Stimulated activated CD4-positive, alpha-beta T cell treated with anti-CD3 and anti-CD28 coated beads, Interleukin-4, amount 100 ng/mL, for 48 hours (primary cell): Measurements from ENCODE around the gene LRRC8C.
"Not testable (repeated sequence)": the region's sequence is repeated elsewhere in the genome, so short reads cannot be mapped to it uniquely, and the experiment has no call there.

ENCODE experiments used
- DNase-seq, 2 donors: peaks; one replicate each; pipeline ENCODE4 v3.0.0-alpha.2; 2020; ENCODE audit warnings: low read depth in 2 of 2

The LRRC8C gene

DNA sequence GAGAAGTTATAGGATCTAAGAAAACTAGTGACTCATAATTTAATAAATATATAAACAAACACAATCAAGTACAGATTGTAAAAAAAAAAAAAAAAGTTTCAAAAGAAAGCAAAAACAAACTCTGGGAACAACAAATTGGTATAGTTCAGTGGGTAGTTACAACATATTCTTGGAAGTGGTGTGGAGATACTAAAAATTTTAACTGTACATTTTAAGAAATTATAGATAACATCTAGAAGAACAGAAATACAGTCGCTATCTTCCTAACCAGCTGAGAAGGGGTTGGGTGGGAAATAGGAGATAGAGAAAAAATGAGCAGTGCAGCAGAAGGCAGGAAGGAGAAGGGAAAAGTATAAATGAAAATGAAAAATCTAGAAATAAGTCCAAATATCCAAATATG lies 70.5 kb downstream of the LRRC8C start:
- DNase-seq: no peak

DNA sequence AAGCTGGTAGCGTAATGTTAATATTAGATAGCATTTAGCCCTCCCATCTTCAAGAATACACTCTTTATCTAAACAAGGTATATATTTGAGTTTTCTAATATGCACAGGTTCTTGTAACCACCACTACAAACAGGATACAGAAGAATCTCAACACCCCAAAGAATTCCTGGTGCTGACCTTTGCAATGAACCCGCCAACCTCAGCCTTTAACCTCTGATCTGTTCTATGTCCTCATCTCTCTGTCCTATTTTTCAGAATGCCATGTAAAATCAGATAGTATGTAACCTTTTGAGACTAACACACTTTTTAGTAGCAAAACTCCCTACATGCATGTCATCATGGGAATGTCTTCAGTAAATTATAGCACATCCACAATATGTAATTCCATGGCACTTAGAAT lies 71.1 kb downstream of the LRRC8C start:
- DNase-seq: no peak

DNA sequence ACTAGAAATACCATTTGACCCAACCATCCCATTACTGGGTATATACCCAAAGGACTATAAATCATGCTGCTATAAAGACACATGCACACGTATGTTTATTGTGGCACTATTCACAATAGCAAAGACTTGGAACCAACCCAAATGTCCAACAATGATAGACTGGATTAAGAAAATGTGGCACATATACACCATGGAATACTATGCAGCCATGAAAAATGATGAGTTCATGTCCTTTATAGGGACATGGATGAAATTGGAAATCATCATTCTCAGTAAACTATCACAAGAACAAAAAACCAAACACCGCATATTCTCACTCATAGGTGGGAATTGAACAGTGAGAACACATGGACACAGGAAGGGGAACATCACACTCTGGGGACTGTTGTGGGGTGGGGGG lies 72.0 kb downstream of the LRRC8C start:
- not testable (repeated sequence) for DNase-seq

DNA sequence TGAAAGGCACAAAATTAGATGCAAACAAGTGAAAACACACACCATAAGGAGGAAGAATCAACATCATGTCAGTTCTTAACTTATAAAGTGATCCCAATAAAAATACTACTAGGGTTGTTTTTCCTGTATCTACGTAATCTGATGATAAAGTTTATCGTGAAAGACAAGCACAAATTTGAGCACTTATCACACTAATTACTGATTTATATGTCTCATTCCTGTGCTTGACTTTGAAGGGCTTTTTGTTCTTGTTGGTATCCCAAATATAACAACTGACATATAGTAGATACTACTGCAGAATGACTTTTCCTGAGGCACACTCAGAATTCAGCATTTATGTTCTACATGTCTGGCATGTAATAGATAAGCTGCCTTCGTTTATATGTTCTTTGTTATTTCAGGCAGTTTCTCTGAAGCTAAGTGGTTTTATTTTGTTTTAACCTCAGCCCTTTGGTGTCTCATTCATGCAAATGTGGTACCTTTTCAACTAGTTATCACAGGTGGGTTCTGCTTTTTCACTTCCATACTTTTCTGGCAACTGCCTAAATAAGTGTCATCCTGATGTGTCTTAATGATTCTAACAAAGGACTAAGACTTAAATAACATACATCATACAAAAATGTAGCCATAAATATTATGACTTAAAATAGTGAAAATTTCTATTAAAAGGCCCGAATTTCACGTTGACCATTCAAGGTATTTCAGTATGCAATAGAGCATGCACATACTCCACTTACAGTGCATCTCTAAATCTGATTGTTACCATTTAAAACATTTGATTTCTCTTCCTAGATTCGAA lies 73.2 kb downstream of the LRRC8C start:
- no peak for DNase-seq

DNA sequence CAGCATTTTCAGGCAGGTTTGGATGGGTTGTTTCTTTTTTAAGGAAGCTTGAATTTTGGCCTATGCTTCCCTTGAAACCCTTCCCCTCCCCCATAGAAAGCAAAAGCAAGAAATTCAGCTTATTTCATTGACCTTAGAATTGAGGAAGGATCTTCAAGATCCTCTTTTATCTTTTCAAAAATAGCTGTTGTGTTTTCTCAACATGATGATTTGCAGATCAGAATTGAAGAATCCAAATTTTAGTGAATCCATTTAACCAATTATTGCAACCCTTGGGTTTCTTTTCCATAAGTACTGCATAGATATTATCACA lies 73.7 kb downstream of the LRRC8C start:
- DNase-seq: no peak

DNA sequence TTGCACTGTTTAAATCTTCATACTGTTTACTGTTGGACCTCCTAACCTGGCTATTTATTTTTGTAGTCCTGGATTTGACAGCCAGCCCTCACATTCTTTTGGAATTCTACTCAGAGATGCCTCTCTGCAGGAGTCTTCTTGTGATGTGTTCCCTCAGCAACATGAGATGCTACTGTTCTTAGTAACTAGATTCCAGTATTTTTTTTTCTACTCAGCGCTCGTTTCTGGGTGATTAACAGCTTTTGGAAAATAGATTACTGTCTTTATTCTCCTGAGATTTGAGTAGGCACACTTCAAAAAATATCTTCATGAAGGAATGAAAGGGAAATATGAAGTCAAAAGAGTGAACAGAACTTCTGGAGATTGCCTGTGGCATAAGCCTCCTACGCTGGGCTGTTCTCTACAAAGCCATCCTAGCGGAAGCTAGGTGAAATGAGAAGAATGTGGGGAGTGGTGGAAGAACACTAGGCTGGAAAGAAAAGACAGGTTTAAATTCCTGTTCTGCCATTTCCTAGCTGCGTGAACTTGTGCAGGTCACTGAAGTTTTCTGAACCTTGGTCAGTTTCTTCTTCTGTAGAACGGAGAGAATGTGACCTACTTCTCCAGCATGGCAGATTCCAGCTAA lies 75.9 kb downstream of the LRRC8C start:
- DNase-seq: no peak

DNA sequence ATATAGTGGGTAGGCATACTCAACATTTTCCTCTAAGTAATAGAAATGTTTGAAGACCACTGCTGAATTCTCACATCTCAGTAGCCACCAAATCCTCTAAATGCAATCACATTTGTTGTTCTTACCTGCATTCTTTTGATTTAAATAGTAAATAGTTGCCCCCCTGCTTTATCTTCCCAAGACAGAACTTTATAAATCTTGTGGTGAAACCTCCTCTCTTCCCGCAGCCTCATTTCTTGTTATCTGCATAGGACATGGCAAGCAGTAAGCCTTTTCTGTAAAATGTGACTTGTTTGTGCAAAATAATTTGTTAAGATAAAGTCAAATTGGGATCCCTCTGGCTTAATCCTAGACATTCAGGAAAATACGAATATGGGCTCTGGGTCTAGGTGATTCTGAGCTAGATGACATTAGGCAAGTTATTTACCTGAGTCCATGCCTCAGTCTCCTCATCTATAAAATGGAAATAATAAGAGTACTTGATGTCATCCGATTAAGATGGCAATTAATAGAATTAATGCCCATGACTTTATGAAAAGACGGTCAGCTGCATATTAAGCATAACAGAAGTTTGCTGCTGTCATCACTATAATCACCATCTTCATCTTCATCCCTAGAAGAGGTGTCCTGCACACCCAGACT lies 77.7 kb downstream of the LRRC8C start:
- no peak for DNase-seq

DNA sequence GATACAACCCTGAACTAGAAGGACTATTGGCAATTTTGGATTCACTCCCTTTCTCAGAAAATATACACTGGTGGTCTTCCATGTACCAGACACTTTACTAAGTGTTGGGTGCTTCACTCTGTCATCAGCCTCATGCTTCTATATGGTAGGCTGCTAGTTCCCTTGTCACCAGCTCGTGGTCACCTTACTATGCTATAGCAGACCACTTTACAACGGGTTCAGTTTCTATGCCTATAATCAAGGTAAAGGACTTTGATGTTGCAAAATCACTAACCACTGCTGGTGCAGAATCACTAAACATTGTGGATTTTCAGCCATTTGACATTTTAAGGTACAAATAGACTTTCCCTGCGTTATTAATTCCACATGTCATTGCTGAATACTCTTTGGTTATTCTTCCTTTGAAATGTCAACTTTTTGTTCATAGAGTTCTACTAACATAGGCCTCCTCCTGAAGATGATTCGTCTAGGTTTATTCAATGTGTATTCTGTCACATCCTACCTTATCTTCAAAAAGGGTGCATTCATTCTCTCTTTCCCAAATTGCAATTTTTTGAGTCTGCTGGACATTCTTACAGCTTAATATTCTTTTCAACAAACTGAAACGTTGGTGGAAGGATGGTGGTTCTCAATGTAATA lies 78.3 kb downstream of the LRRC8C start:
- DNase-seq: no peak

DNA sequence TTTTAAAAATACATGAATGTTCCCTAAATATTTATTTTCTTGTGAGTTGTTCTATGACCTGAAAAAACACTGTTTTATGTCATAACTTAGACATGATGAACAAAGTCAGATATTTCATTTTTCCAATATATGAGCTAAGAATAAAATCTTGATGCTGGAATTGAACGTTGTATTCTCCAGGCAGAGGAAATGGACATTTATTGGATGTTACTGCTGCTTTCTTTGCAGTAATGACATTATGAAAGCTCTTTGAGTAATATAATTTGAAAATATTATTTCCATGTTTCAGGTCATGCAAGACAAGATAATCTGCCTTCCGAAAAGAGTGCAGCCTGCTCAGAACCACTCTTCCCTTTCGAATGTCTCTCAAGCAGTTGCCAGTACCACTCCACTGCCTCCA lies 79.5 kb downstream of the LRRC8C start:
- DNase-seq: no peak

DNA sequence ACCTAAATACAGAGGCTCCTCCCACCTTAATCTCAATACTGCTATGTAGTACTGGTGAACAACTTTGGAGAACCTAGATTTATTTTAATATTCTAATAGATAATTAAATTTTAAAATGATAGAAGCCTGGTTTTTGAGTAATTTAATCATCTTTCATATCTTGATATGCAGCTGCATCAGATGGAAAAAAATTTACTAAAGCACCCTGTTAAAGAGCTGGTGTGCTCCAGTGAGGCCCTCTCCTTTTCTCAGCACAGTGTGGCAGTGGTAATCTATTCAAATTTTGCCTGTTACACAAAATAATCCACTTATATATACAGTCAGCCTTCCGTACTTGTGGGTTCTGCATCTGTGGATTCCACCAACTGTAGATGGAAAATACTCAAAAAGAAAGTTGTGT lies 82.8 kb downstream of the LRRC8C start:
- no peak for DNase-seq

DNA sequence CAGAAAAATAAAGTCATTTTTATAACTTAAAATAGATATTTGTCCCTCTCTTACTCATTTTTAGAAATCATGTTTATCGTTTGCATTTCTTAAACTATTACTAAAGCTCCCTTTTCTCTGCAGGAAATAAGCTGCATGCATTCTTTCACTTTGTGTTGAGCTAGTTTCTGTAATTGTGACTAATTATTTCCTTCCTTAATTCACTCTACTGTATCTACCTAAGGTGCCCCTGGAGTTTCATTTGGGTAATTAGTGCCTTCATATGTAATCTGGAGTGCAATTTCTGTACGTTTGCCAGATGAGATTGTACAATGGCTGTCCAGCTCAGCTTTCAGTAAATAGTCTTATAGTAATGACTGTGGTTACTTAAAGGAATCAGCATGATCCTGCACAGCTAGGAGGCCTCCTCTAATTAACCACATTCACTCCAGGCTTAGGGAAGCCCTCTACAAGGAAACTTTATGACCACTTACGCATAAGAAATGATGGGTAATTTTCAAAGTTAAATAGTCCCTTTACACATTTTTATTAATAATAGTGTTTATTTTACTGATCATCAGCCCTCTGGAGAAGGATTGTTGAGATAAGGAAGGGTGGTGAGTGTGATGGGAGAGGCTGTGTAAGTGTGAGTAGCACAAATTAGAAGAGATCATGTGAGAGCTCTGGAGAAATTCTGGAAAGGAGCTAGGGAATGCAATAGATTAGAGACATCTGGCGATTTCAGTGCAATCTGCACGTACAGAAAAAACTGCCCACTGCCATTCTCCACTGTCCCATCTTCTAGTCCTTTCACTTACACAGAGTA lies 86.8 kb downstream of the LRRC8C start:
- DNase-seq: no peak

DNA sequence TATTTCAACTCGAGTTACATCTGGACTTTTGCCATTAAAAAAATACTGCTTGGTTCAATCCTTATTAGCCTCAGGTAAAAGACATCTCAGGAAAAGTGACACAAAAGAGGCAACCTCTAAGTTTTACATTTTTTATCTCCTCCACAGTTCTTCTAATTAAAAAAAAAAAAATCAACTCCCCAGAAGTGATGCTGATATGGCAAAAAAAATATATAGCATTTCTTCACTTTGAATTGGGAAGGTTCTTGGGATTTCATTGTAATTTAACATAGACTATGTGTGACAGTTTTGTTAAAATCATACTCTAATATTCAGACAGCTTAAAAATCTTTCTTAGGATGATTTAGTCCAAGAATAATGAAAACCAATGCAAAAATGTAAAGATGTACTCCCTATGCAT lies 87.9 kb downstream of the LRRC8C start:
- no peak for DNase-seq

DNA sequence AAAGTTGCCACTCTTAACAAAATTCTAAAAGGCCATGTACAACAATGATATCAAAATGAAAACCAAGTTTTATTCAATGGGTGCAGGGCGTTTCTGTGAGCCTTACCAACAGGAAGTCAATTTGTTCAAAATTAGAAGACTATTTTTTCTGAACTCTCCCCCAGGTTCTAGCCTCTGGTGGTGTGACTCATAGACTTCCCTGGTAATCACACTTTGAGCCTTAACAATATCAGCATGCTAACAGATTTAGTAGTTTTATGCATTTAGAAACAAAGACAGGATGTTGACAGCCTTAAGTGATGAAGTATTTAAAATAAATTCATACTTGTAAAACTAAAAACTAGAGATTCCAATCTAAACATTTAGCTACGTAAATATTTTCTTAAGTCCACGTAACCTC lies 88.4 kb downstream of the LRRC8C start:
- DNase-seq: no peak

DNA sequence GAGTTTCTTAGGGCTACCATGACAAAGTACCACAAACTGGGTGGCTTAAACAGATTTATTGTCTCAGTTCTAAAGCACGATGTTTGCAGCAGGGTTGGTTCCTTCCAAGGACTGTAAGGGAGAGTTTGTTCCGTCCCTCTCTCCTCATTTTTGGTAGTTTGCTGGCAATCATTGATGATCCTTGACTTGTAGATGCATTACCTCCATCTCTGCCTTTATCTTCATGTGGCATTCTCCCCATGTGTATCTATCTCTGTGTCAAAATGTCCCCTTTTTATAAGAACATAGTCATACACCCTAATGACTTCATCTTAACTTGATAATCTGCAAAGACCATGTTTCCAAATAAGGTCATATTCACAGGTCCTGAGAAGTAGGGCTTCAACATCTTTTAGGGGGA lies 90.2 kb downstream of the LRRC8C start:
- no peak for DNase-seq

DNA sequence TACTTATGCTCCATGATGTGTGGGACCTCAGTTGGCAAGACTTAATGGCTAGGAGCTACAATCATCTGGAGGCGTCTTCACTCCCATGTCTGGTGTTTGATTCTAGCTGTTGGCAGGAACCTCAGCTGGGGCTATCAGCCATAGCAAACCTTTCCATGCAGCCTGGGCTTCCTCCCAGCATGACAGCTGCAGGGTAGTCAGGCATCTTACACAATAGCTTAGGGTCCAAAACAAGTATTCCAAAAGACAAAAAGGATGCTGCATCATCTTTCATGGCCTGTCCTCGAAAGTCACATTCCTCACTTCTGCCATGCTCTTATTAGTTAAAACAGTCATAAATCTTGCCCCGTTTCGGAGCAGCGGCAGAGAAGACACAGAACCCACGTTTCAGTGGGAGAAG lies 90.9 kb downstream of the LRRC8C start:
- DNase-seq: no peak

DNA sequence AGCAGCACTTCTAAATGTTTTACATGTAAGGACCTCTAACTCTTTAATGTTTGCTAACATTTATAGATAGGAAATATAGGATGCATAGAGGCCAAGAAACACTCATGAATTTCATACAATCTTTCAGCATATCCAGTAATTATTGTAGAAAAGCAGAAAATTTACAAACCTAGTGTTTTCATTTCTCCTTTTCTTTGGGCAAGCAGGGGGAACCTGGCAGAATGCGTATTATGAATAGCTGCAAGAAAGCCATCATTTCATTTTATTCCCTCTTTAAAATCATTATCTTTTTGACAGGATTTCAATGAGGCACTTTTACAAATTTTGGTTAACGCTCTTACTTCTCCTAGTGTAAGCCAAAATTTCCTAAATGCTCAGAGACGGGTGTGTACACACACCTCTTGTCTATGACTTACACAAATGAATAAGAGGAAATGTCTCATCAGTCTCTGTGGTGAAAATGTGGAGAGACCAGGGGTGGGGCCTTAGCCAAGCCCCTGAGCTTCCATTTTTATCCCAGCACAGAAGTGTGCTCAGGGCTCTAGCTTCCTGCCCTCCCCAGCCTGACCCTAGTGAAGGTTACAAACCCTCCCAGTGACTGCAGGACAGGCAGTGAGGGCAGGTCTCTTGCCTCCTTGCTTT lies 91.6 kb downstream of the LRRC8C start:
- DNase-seq: peak; percentile 41 to 66

DNA sequence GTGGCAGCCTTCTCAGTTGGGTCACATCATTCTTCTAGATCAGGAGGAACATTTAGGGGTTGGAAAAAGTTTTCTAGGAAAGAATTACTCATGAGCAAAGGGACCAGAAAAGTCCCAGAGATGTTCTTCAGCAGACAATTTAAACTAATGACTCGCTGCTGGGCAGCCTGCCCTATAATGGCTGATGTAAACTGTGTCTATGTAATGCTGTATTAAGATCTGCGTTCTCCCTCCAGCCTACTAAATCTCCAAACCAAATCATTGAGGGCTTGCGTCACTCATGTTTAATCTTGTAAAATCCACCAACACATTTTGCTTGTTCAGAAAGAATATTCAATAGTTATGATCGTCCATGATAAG lies 92.1 kb downstream of the LRRC8C start:
- DNase-seq: no peak

DNA sequence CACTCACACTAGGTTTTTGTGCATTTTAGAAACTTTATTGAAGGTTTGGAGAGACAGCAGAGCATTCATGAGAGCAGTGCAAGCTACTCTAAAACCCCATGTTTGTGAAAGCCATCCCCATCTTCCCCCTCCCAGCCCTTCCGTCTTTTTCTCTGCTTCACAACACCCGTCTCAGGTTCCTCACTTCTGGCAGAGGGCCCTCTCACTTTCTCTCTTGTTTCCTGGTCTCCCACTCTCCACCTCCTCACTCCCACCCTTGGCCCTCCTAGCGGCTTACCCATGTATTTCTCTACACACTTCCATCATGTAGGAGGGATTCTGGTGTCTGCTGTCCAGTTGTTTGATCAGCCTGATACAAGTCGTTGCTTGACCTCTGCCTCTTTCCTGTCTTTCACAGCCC lies 92.7 kb downstream of the LRRC8C start:
- DNase-seq: no peak

DNA sequence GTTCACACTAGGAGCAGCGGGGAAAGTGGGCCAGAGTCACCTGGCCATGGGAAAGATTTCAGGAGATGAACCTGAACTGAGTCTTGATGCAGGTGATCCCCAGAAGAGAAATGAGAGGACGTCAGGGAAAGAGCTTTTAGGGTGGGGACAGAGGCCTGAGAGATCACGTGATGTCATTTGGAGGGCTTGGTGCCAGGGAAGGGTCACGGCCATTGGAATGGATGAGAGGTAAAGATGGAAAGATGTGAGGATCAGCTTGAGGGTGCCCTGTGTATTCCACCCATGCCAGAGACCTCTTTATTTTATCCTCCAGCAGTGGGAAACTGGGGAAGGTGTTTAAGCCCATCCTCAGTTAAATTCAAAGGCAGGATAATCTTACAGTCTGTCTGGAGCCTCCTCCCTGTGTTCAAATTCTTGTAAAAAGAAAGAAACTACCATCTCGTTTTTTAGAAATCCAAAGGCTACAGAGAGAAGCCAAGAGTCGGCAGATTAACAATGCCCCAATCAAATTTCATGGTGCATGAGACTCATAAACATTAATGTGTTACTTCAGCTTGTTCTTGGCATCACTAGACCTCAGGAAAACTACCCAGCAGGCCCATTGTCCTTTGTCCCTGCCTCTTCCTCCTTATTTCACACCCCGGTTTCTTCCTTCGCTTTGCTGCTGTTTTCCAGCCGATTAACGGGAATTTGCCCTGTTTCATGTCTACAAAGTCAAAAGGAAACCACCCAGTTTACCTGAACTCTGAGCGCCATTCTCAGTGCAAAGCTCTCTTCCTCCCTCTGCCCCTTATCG lies 94.8 kb downstream of the LRRC8C start:
- no peak for DNase-seq

DNA sequence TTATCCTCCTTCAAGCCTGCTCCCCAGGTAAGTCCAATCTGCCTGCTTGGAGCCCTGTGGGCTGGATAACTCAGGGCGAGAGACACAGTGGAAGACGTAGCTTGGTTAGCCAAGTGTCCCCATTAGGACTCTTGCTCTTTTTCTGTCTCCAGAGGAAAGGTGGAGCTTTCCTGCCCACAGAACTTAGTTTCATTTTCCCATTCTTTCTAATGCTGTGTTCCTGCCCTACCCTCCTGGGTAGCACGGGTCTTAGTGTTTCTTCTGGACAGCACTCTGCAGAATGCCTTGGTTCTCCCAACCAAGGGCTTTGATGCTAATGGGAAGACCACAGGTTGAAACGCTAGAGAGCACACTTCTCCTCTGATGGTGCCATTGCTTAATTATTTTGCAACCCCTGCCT lies 95.5 kb downstream of the LRRC8C start:
- DNase-seq: no peak

DNA sequence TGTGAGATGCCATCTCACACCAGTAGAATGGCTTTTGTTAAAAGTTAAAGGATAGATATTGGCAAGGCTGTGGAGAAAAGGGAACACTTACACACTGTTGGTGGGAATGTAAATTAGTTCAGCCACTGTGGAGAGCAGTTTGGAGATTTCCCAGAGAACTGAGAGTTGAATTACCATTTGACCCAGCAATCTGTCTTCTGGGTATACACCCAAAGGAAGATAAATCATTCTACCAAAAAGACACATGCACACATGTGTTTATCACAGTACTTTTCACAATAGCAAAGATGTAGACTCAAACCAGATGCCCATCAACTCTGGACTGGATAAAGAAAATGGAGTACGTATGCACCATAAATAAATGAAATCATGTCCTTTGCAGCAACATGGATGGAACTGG lies 99.3 kb downstream of the LRRC8C start:
- no peak for DNase-seq
